Panc1 (cell line): ENCODE results near the gene LUC7L2. TPM values are rescaled to one million over a fixed set of nuclear protein-coding genes. Genes with fewer than 3 reads are reported as not detected.

ENCODE experiments used
- ATAC-seq: fragments of 200-7000 bp; cut with Tn5 transposase; 2 replicates; pipeline ENCODE4 v1.9.1; 2020; ENCODE audit warnings: mild to moderate bottlenecking, moderate library complexity
- BruUV-seq: library from RNA; stranded (reverse); fragments of 400-500 nt; replicated peaks from 2 replicates; lab custom pipeline; 2021; lab: Mats Ljungman, UMichigan
- CTCF ChIA-PET: fragments of 300-600 bp; sonication (Branson Sonifier 250); formaldehyde crosslinking; loops from one replicate; lab custom pipeline; 2022; ENCODE audit warnings: antibody characterized with exemption; lab: Charles Lee
- POLR2A ChIA-PET: fragments of 300-600 bp; sonication (Branson Sonifier 250); formaldehyde crosslinking; loops from one replicate; lab custom pipeline; 2022; ENCODE audit warnings: antibody characterized with exemption; lab: Charles Lee
- DNase-seq: peaks from one replicate; pipeline ENCODE4 v3.0.0-alpha.2; 2010; ENCODE audit warnings: low read depth, low spot score
- H3K27ac ChIP-seq: 2 replicates; pipeline ENCODE4 v1.5.1; 2011; ENCODE audit warnings: mild to moderate bottlenecking, low read length, inconsistent platforms
- H3K27me3 ChIP-seq: fragments of 200-500 bp; sonication (Bioruptor generic); 2 replicates; pipeline ENCODE4 v1.6.0; 2014; ENCODE audit warnings: low read length, inconsistent platforms; ENCODE audit not compliant: control insufficient read depth, insufficient read depth
- H3K36me3 ChIP-seq: fragments of 200-500 bp; sonication (Bioruptor generic); 2 replicates; pipeline ENCODE4 v1.5.1; 2014; ENCODE audit warnings: inconsistent platforms, mild to moderate bottlenecking, low read length, moderate library complexity; ENCODE audit not compliant: control insufficient read depth, insufficient read depth
- H3K4me1 ChIP-seq: 2 replicates; pipeline ENCODE4 v1.5.1; 2011; ENCODE audit warnings: inconsistent platforms, mild to moderate bottlenecking, low read length, moderate library complexity; ENCODE audit not compliant: control insufficient read depth, insufficient read depth
- H3K4me3 ChIP-seq, 2 experiments: 2 replicates each; pipeline ENCODE4 v1.5.1; 2011 to 2012; ENCODE audit warnings: low read depth in 2 of 2, low read length in 2 of 2, mild to moderate bottlenecking in 2 of 2, inconsistent platforms in 1 of 2, moderate library complexity in 1 of 2
- H3K9me3 ChIP-seq: fragments of 200-500 bp; sonication (Bioruptor generic); 2 replicates; pipeline ENCODE4 v1.5.1; 2014; ENCODE audit warnings: low read depth, mild to moderate bottlenecking, inconsistent platforms, low read length, moderate library complexity; ENCODE audit not compliant: control insufficient read depth, insufficient read depth
- CTCF ChIP-seq: fragments of 450-650 bp; IDR thresholded peaks from 2 replicates; pipeline ENCODE4 v1.5.1; 2017; ENCODE audit warnings: mild to moderate bottlenecking
- POLR2AphosphoS5 ChIP-seq: IDR thresholded peaks from 2 replicates; pipeline ENCODE4 v1.6.1; 2012; ENCODE audit warnings: mild to moderate bottlenecking, low read depth, low read length, moderate library complexity
- REST ChIP-seq, 2 experiments: IDR thresholded peaks; 2 replicates each; pipeline ENCODE4 v1.6.1; 2011 to 2012; ENCODE audit warnings: low read depth in 2 of 2, control low read depth in 1 of 2, low read length in 1 of 2, mild to moderate bottlenecking in 1 of 2, moderate library complexity in 1 of 2; ENCODE audit not compliant: insufficient read depth in 1 of 2
- SIN3A ChIP-seq: IDR thresholded peaks from 2 replicates; pipeline ENCODE4 v1.6.1; 2012; ENCODE audit warnings: low read depth, mild to moderate bottlenecking, low read length, moderate library complexity, borderline replicate concordance; ENCODE audit not compliant: insufficient read depth
- TCF7L2 ChIP-seq: IDR thresholded peaks from 2 replicates; pipeline ENCODE4 v1.6.1; 2011; ENCODE audit warnings: mild to moderate bottlenecking, low read depth, low read length, inconsistent platforms
- in situ Hi-C: cut with HindIII; loops from 2 replicates; pipeline ENCODE4 v1.10.0; 2016; ENCODE audit warnings: low sequenced_read_pairs, low pct_unique_long_range_greater_than_20kb
- intact Hi-C: fragments of 100-400 bp; cut with micrococcal nuclease; formaldehyde crosslinking; loops from one replicate; pipeline ENCODE4 v1.10.0; 2022; ENCODE audit not compliant: unreplicated experiment
- total RNA-seq: library from RNA; stranded (reverse); gene quantifications from one replicate; pipeline ENCODE4 v1.2.1, GENCODE V29; 2021; ENCODE audit not compliant: unreplicated experiment

The LUC7L2 gene
- total RNA-seq, 1 experiment from 2014 or later: 110 TPM

DNA sequence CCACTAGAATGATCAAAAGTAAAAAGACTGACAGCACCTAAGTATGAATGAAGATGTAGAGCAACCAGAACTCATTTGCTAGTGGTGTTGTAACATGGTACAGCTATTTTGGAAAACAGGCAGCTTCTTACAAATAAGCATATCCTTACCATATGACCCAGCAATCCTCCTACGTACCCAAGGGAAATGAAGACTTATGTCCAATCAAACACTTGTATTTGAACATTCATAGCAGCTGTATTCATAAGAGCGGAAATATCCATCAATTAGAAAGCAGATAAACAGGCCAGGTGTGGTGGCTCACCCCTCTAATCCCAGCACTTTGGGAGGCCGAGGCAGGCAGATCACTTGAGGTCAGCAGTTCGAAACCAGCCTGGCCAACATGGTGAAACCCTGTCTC, 70.7 kb downstream of the LUC7L2 start:
- ATAC-seq (no peak), DNase-seq (no peak)
- intact Hi-C loops (no loop called here), in situ Hi-C loops (no loop called here)
- POLR2A ChIA-PET: interaction anchor here (1.1 kb wide), 1 partner anchor 200 kb away, joined by 3 read pairs; the partner anchor contains the start of gene UBN2
- CTCF ChIA-PET: interaction anchor here (0.6 kb wide), 1 partner anchor 190 kb away, joined by 7 read pairs; no protein-coding TSS in a partner anchor
- TF ChIP-seq TCF7L2: no peak
- no peak for TF ChIP-seq SIN3A
- no peak for TF ChIP-seq REST (IDR thresholded peaks at IDR 0.05; ENCODE audit: insufficient read depth in 1 of 2, low read depth in 2 of 2, low read length in 1 of 2)
- TF ChIP-seq CTCF: no peak
- no peak for TF ChIP-seq POLR2AphosphoS5
- Histone ChIP-seq H3K9me3 (no peaks in the 10 kb centered on the region), H3K4me3 (no peak overlapping the region), H3K27ac (no peak overlapping the region), H3K27me3 (no peaks in the 10 kb centered on the region), H3K4me1 (no peaks in the 10 kb centered on the region), H3K36me3 (no peaks in the 10 kb centered on the region)
- no TSS peak for BruUV-seq

DNA sequence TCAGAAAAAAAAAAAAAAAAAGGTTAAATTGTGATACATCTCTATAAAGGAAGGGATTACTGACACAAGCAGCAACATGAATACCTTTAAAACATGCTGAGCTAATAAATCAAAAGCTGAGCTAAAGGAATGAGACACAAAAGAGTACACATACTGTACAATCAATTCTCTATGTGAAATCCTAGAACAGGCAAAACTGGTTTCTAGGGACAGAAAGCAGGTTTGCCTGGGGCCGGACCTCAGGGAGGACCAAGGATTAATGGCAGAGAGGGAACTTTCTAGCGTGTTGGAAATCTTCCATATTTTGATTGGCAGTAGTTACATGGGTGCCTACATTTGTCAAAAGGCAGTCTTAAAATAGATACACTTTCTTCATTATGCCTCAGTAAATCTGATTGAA, 71.3 kb downstream of the LUC7L2 start:
- ChIA-PET CTCF (interaction anchor here (0.6 to 0.7 kb wide), 3 partner anchors 13 to 190 kb away, joined by 3 to 7 read pairs (median 3); no protein-coding TSS in a partner anchor), POLR2A (interaction anchor here (1.1 kb wide), 1 partner anchor 200 kb away, joined by 3 read pairs; the partner anchor contains the start of gene UBN2)
- H3K9me3 ChIP-seq: no peaks in the 10 kb centered on the region
- in situ Hi-C loops: no loop called here
- H3K27ac ChIP-seq: no peak overlapping the region
- no peaks in the 10 kb centered on the region for H3K4me1 ChIP-seq
- H3K36me3 ChIP-seq: no peaks in the 10 kb centered on the region
- BruUV-seq: no TSS peak
- intact Hi-C loops: no loop called here
- ATAC-seq: no peak
- DNase-seq: no peak
- no peak for TF ChIP-seq CTCF
- no peak for TF ChIP-seq POLR2AphosphoS5
- TF ChIP-seq REST (IDR thresholded peaks at IDR 0.05; ENCODE audit: insufficient read depth in 1 of 2, low read depth in 2 of 2, low read length in 1 of 2): no peak
- TF ChIP-seq SIN3A: no peak
- TF ChIP-seq TCF7L2: no peak
- no peaks in the 10 kb centered on the region for H3K27me3 ChIP-seq
- H3K4me3 ChIP-seq: no peak overlapping the region
